IMR-90 (cell line): ENCODE results near the gene SAMM50. TPM values are rescaled to one million over a fixed set of nuclear protein-coding genes. Genes with fewer than 3 reads are reported as not detected.

Experiments
- ATAC-seq: fragments of 200-7000 bp; cut with Tn5 transposase; 2 replicates; pipeline ENCODE4 v1.9.1; 2020; ENCODE audit warnings: low read depth, mild to moderate bottlenecking, moderate library complexity
- BruUV-seq: library from RNA; stranded (reverse); fragments of 400-500 nt; replicated peaks from 2 replicates; lab custom pipeline; 2021; lab: Mats Ljungman, UMichigan
- CTCF ChIA-PET: fragments of 300-600 bp; formaldehyde crosslinking; extraction: SDS; loops from one replicate; lab custom pipeline; 2021; ENCODE audit warnings: antibody characterized with exemption; lab: Yijun Ruan, JAX
- POLR2A ChIA-PET: fragments of 300-600 bp; sonication (Branson Sonifier 250); formaldehyde crosslinking; loops from one replicate; lab custom pipeline; 2022; ENCODE audit warnings: antibody characterized with exemption; ENCODE audit not compliant: unreplicated experiment; lab: Charles Lee
- DNase-seq: peaks from one replicate; pipeline ENCODE4 v3.0.0; 2013
- H2AFZ ChIP-seq: replicated peaks from 2 replicates; pipeline ENCODE3; 2013; ENCODE audit warnings: low read length, mild to moderate bottlenecking; ENCODE audit not compliant: poor library complexity
- H2AK5ac ChIP-seq: 2 replicates; pipeline ENCODE4 v1.6.1; 2013; ENCODE audit warnings: low read depth, low read length, inconsistent platforms
- H2AK9ac ChIP-seq: replicated peaks from 2 replicates; pipeline ENCODE3; 2013; ENCODE audit warnings: mild to moderate bottlenecking, low read depth, low read length, moderate library complexity; ENCODE audit not compliant: poor library complexity
- H2BK120ac ChIP-seq: 2 replicates; pipeline ENCODE4 v1.6.1; 2013; ENCODE audit warnings: low read depth, low read length, inconsistent platforms
- H2BK15ac ChIP-seq: 3 replicates; pipeline ENCODE4 v1.6.1; 2013; ENCODE audit warnings: low read depth, low read length, inconsistent platforms
- H2BK20ac ChIP-seq: 2 replicates; pipeline ENCODE4 v1.6.1; 2013; ENCODE audit warnings: low read depth, mild to moderate bottlenecking, inconsistent platforms, low read length, moderate library complexity
- H2BK5ac ChIP-seq: 2 replicates; pipeline ENCODE4 v1.6.1; 2013; ENCODE audit warnings: mild to moderate bottlenecking, low read depth, low read length, inconsistent platforms; ENCODE audit not compliant: poor library complexity, severe bottlenecking
- H3K14ac ChIP-seq: replicated peaks from 2 replicates; pipeline ENCODE4 v1.6.1; 2013; ENCODE audit warnings: low read depth, low read length, inconsistent platforms
- H3K18ac ChIP-seq: 2 replicates; pipeline ENCODE4 v1.6.1; 2013; ENCODE audit warnings: low read depth, low read length, control low read depth
- H3K23ac ChIP-seq: 2 replicates; pipeline ENCODE4 v1.6.1; 2013; ENCODE audit warnings: low read depth, low read length, inconsistent platforms
- H3K27ac ChIP-seq: 2 replicates; pipeline ENCODE4 v1.5.1; 2013; ENCODE audit warnings: mild to moderate bottlenecking, control low read depth, low read length; ENCODE audit not compliant: insufficient read depth
- H3K27me3 ChIP-seq: 2 replicates; pipeline ENCODE4 v1.6.1; 2013; ENCODE audit warnings: low read length; ENCODE audit not compliant: control insufficient read depth, insufficient read depth
- H3K36me3 ChIP-seq: 2 replicates; pipeline ENCODE4 v1.6.1; 2013; ENCODE audit warnings: low read length, mixed read lengths; ENCODE audit not compliant: control insufficient read depth, insufficient read depth
- H3K4ac ChIP-seq: 2 replicates; pipeline ENCODE4 v1.6.1; 2013; ENCODE audit warnings: low read depth, low read length, inconsistent platforms
- H3K4me1 ChIP-seq: 2 replicates; pipeline ENCODE4 v1.6.1; 2013; ENCODE audit warnings: low read length, mixed read lengths; ENCODE audit not compliant: control insufficient read depth, insufficient read depth
- H3K4me2 ChIP-seq: 2 replicates; pipeline ENCODE4 v1.6.1; 2013; ENCODE audit warnings: low read depth, mild to moderate bottlenecking, control low read depth, low read length, moderate library complexity
- H3K4me3 ChIP-seq: 2 replicates; pipeline ENCODE4 v1.5.1; 2013; ENCODE audit warnings: low read depth, mild to moderate bottlenecking, control low read depth, low read length, moderate library complexity; ENCODE audit not compliant: insufficient read depth
- H3K56ac ChIP-seq: 2 replicates; pipeline ENCODE4 v1.6.1; 2013; ENCODE audit warnings: low read length, inconsistent platforms; ENCODE audit not compliant: insufficient read depth; ENCODE audit errors: extremely low read depth
- H3K79me1 ChIP-seq, 2 experiments: 2 replicates each; pipeline ENCODE4 v1.6.1; 2013; ENCODE audit warnings: low read length in 2 of 2, inconsistent platforms in 1 of 2, low read depth in 1 of 2
- H3K9ac ChIP-seq: 2 replicates; pipeline ENCODE4 v1.6.1; 2013; ENCODE audit warnings: low read depth, low read length, control low read depth
- H3K9me1 ChIP-seq: 2 replicates; pipeline ENCODE4 v1.6.1; 2013; ENCODE audit warnings: low read length, inconsistent platforms; ENCODE audit not compliant: insufficient read depth
- H3K9me3 ChIP-seq: 2 replicates; pipeline ENCODE4 v1.6.1; 2013; ENCODE audit warnings: low read length; ENCODE audit not compliant: control insufficient read depth, insufficient read depth
- H4K20me1 ChIP-seq: 2 replicates; pipeline ENCODE4 v1.6.1; 2013; ENCODE audit warnings: low read length, inconsistent platforms; ENCODE audit not compliant: insufficient read depth
- H4K5ac ChIP-seq: 2 replicates; pipeline ENCODE4 v1.6.1; 2013; ENCODE audit warnings: mild to moderate bottlenecking, low read depth, low read length, control low read depth
- H4K8ac ChIP-seq, 2 experiments: 2 replicates each; pipeline ENCODE4 v1.6.1; 2013; ENCODE audit warnings: low read depth in 2 of 2, low read length in 2 of 2, control low read depth in 1 of 2, inconsistent platforms in 1 of 2
- H4K91ac ChIP-seq: 2 replicates; pipeline ENCODE4 v1.6.1; 2013; ENCODE audit warnings: low read depth, low read length, inconsistent platforms; ENCODE audit not compliant: insufficient read depth
- CHD1 ChIP-seq: IDR thresholded peaks from 2 replicates; pipeline ENCODE4 v1.6.1; 2012; ENCODE audit warnings: low read depth, low read length, improper control_type of control experiment
- FOS ChIP-seq: fragments of 150-350 bp; IDR thresholded peaks from 2 replicates; pipeline ENCODE4 v1.6.1; 2016; ENCODE audit warnings: low read depth, low read length
- MXI1 ChIP-seq: IDR thresholded peaks from 2 replicates; pipeline ENCODE4 v1.6.1; 2012; ENCODE audit warnings: low read depth, mild to moderate bottlenecking, low read length, moderate library complexity, borderline replicate concordance
- NFE2L2 ChIP-seq: fragments of 150-350 bp; IDR thresholded peaks from 2 replicates; pipeline ENCODE4 v1.6.1; 2016; ENCODE audit warnings: low read depth, mild to moderate bottlenecking, low read length
- RAD21 ChIP-seq: IDR thresholded peaks from 2 replicates; pipeline ENCODE4 v1.6.1; 2012; ENCODE audit warnings: low read length, improper control_type of control experiment
- RFX5 ChIP-seq: IDR thresholded peaks from 2 replicates; pipeline ENCODE4 v1.8.0; 2012; ENCODE audit warnings: low read depth, mild to moderate bottlenecking, low read length, moderate library complexity
- SMC3 ChIP-seq: fragments of 150-350 bp; IDR thresholded peaks from 2 replicates; pipeline ENCODE4 v1.6.1; 2016; ENCODE audit warnings: low read depth, mild to moderate bottlenecking, antibody characterized with exemption, low read length, moderate library complexity
- WGBS, 2 experiments: methylation state at CpG; one replicate each; pipeline versions ENCODE4 v1.1.5 to v1.1.7; 2013; ENCODE audit warnings: missing lambda C conversion rate in 2 of 2; ENCODE audit not compliant: insufficient read length in 1 of 2; ENCODE audit errors: extremely low coverage in 2 of 2; 5-methylcytosine and 5-hydroxymethylcytosine counted together
- dilution Hi-C: fragments of 300-500 bp; cut with HindIII; formaldehyde crosslinking; loops from one replicate; pipeline ENCODE4 v1.14.3; 2018; ENCODE audit warnings: low sequenced_read_pairs; ENCODE audit not compliant: unreplicated experiment
- in situ Hi-C: fragments of 300-500 bp; cut with MboI; formaldehyde crosslinking; loops from 3 replicates; pipeline ENCODE4 v1.14.3; 2019; ENCODE audit warnings: low sequenced_read_pairs, inconsistent platforms, mixed read lengths
- intact Hi-C: fragments of 100-400 bp; cut with micrococcal nuclease; formaldehyde crosslinking; loops from 2 replicates; pipeline ENCODE4 v1.10.0; 2022
- polyA plus RNA-seq, 3 experiments: library from polyadenylated mRNA; depleted of rRNA; stranded (reverse); fragments of >200 nt; gene quantifications; 2 replicates each; pipeline ENCODE4 v1.2.3, GENCODE V29; 2012; ENCODE audit warnings: low replicate concordance in 1 of 3
- total RNA-seq: library from RNA; depleted of rRNA; stranded (reverse); fragments of >200 nt; gene quantifications from 2 replicates; pipeline ENCODE4 v1.2.3, GENCODE V29; 2012

SAMM50 gene
- total and polyA plus RNA-seq, 2 of the 4 experiments (the other 2 are of a cell fraction) = 40.6 to 43.7 TPM

GRCh38 chr22:43983808-43984207, 28.6 kb downstream of the SAMM50 start:
- H2BK20ac ChIP-seq = no peak overlapping the region
- no peak overlapping the region for H3K4ac ChIP-seq
- in situ Hi-C loops = no loop called here
- no peaks in the 10 kb centered on the region for H3K9me3 ChIP-seq
- no peak overlapping the region for H3K27ac ChIP-seq
- ATAC-seq (no peak), DNase-seq (no peak)
- POLR2A ChIA-PET = no interaction called here
- WGBS, 2 experiments = 92% methylated on average over 12 of the region's 16 CpGs; no CpG with 5 or more reads in 1 of the 2 experiments
- no peaks in the 10 kb centered on the region for H3K9me1 ChIP-seq
- no peak overlapping the region for H3K23ac ChIP-seq
- no peak overlapping the region for H2AFZ ChIP-seq
- peaks cover 45% of the 10 kb centered on the region for H3K36me3 ChIP-seq
- H2BK15ac ChIP-seq = no peak overlapping the region
- no peak overlapping the region for H3K9ac ChIP-seq
- TF ChIP-seq MXI1 (no peak), NFE2L2 (no peak), RFX5 (no peak), SMC3 (no peak), CHD1 (no peak), RAD21 (no peak), FOS (no peak)
- CTCF ChIA-PET = interaction anchor here (0.6 to 0.8 kb wide), 2 partner anchors 9 to 31 kb away, joined by 4 read pairs; no protein-coding TSS in a partner anchor
- H3K14ac ChIP-seq = no peak overlapping the region
- H2AK5ac ChIP-seq = no peak overlapping the region
- no peaks in the 10 kb centered on the region for H3K27me3 ChIP-seq
- H3K56ac ChIP-seq = no peak overlapping the region
- no peak overlapping the region for H3K4me3 ChIP-seq
- no peak overlapping the region for H3K18ac ChIP-seq
- no peak overlapping the region for H2BK120ac ChIP-seq
- no TSS peak for BruUV-seq
- H4K20me1 ChIP-seq = peaks cover 5% of the 10 kb centered on the region; the same call in 1 of the 2 replicates
- no peak overlapping the region for H4K91ac ChIP-seq
- H2BK5ac ChIP-seq = no peak overlapping the region
- no peaks in the 10 kb centered on the region for H3K4me1 ChIP-seq
- no peak overlapping the region for H2AK9ac ChIP-seq
- H3K79me1 ChIP-seq = peaks cover 0 to 5% of the 10 kb centered on the region in 2 experiments; a peak in 1 of 4 replicates
- H4K5ac ChIP-seq = no peak overlapping the region
- dilution Hi-C loops = no loop called here
- H3K4me2 ChIP-seq = no peak overlapping the region
- intact Hi-C loops = no loop called here
- H4K8ac ChIP-seq = no peak overlapping the region
